Gastroesophageal sphincter (tissue), 4 donors: ENCODE measurements around the gene TSPAN11. TPM values are rescaled to one million over a fixed set of nuclear protein-coding genes. Genes with fewer than 3 reads are reported as not detected.

ENCODE experiments used
- ATAC-seq: fragments of 150-250 bp; one replicate; pipeline ENCODE4 v1.9.1; 2016; ENCODE audit warnings: mild to moderate bottlenecking, moderate library complexity
- H3K27ac ChIP-seq, 4 donors: fragments of 200-600 bp; sonication (generic) in 3 of 4; 1 replicate in 3 of 4; 2 replicates in 1 of 4; pipeline ENCODE4 v1.5.1; 2016 to 2019
- H3K27me3 ChIP-seq: fragments of 200-600 bp; sonication (generic); one replicate; pipeline ENCODE4 v1.5.1; 2019
- H3K36me3 ChIP-seq, 2 donors: fragments of 200-600 bp; sonication (generic); one replicate each; pipeline ENCODE4 v1.5.1; 2019; ENCODE audit warnings: control low read depth in 1 of 2
- H3K4me1 ChIP-seq, 3 donors: fragments of 200-600 bp; sonication (generic); 1 replicate in 2 of 3; 2 replicates in 1 of 3; pipeline ENCODE4 v1.5.1; 2016 to 2019; ENCODE audit warnings: control low read depth in 2 of 3
- H3K4me3 ChIP-seq, 2 donors: fragments of 200-600 bp; sonication (generic); one replicate each; pipeline ENCODE4 v1.5.1; 2019; ENCODE audit warnings: mild to moderate bottlenecking in 1 of 2, moderate library complexity in 1 of 2
- H3K9me3 ChIP-seq, 3 donors: fragments of 200-600 bp; sonication (generic); one replicate each; pipeline ENCODE4 v1.5.1; 2017 to 2019; ENCODE audit warnings: control low read depth in 2 of 3
- CTCF ChIP-seq, 4 experiments: fragments of 200-600 bp in 2 of 4; fragments of 450-650 bp in 2 of 4; sonication (generic) in 1 of 4; IDR thresholded peaks; one replicate each; pipeline ENCODE4 v1.5.1; 2017 to 2019; ENCODE audit warnings: antibody characterized with exemption in 4 of 4, mild to moderate bottlenecking in 2 of 4, moderate library complexity in 2 of 4
- EP300 ChIP-seq: sonication (generic); formaldehyde crosslinking; IDR thresholded peaks from one replicate; pipeline ENCODE4 v1.6.1; 2017; ENCODE audit warnings: antibody characterized with exemption, mild to moderate bottlenecking
- POLR2A ChIP-seq, 2 donors: fragments of 450-650 bp; IDR thresholded peaks; one replicate each; pipeline ENCODE4 v1.6.1; 2017; ENCODE audit warnings: antibody characterized with exemption in 2 of 2, mild to moderate bottlenecking in 2 of 2, moderate library complexity in 1 of 2
- POLR2AphosphoS5 ChIP-seq: sonication (generic); formaldehyde crosslinking; IDR thresholded peaks from one replicate; pipeline ENCODE4 v1.6.1; 2017; ENCODE audit warnings: antibody characterized with exemption
- WGBS, 2 donors: methylation state at CpG; one replicate each; pipeline ENCODE4 v1.1.5; 2018; ENCODE audit warnings: low coverage in 1 of 2; 5-methylcytosine and 5-hydroxymethylcytosine counted together
- total RNA-seq, 4 donors: library from RNA; depleted of rRNA; stranded (reverse); fragments of >200 nt; gene quantifications; one replicate each; pipeline ENCODE4 v1.1.0, GENCODE V29; 2016

TSPAN11 gene
- total RNA-seq, 4 donors from 2014 or later = 4.8 to 15.9 (median 6.5) TPM

GRCh38 chr12:30967026-30967425 lies 40.5 kb downstream of the TSPAN11 start:
- no peak overlapping the region for H3K4me3 ChIP-seq
- ATAC-seq = no peak
- TF ChIP-seq EP300 (no peak), POLR2A (IDR thresholded peaks at IDR 0.05) (no peak), POLR2AphosphoS5 (no peak), CTCF (IDR thresholded peaks at IDR 0.05) (no peak)
- 79 to 95% methylated on average over 2 of the region's 3 CpGs for WGBS, 2 donors
- peaks cover 17% of the 10 kb centered on the region for H3K27me3 ChIP-seq
- peaks cover 0 to 15% (median 0%) of the 10 kb centered on the region in 3 donors for H3K4me1 ChIP-seq
- no peaks in the 10 kb centered on the region for H3K9me3 ChIP-seq
- H3K36me3 ChIP-seq = no peaks in the 10 kb centered on the region
- H3K27ac ChIP-seq = no peak overlapping the region

GRCh38 chr12:30968211-30968610 lies 41.7 kb downstream of the TSPAN11 start:
- Histone ChIP-seq H3K27ac (no peak overlapping the region), H3K36me3 (no peaks in the 10 kb centered on the region), H3K4me3 (no peak overlapping the region), H3K4me1 (peaks cover 0 to 15% (median 0%) of the 10 kb centered on the region in 3 donors), H3K27me3 (peaks cover 28% of the 10 kb centered on the region), H3K9me3 (no peaks in the 10 kb centered on the region)
- no peak for TF ChIP-seq POLR2AphosphoS5
- TF ChIP-seq CTCF (IDR thresholded peaks at IDR 0.05) = no peak
- no peak for TF ChIP-seq EP300
- TF ChIP-seq POLR2A (IDR thresholded peaks at IDR 0.05) = no peak
- WGBS, 2 donors = 47 to 57% methylated on average over 3 to 5 of the region's 5 CpGs
- no peak for ATAC-seq

- WGBS, 2 donors = 87 to 96% methylated on average over 2 to 3 of the region's 3 CpGs
- ATAC-seq = no peak
Measured at GRCh38 chr12:30969006-30969405, 42.5 kb downstream of the TSPAN11 start.

GRCh38 chr12:30969606-30970395 lies 43.3 kb downstream of the TSPAN11 start:
- no peak for ATAC-seq
- H3K27ac ChIP-seq = no peak overlapping the region

More at GRCh38 chr12:30969006-30969405, 42.5 kb downstream of the TSPAN11 start:
- H3K27me3 ChIP-seq = peaks cover 23% of the 10 kb centered on the region
- TF ChIP-seq CTCF (IDR thresholded peaks at IDR 0.05) (no peak), POLR2AphosphoS5 (no peak), EP300 (no peak), POLR2A (IDR thresholded peaks at IDR 0.05) (no peak)
- no peaks in the 10 kb centered on the region for H3K36me3 ChIP-seq
- no peak overlapping the region for H3K4me3 ChIP-seq
- no peak overlapping the region for H3K27ac ChIP-seq
- no peaks in the 10 kb centered on the region for H3K9me3 ChIP-seq
- H3K4me1 ChIP-seq = peaks cover 0 to 15% (median 0%) of the 10 kb centered on the region in 3 donors

More at GRCh38 chr12:30969606-30970395, 43.3 kb downstream of the TSPAN11 start:
- H3K4me1 ChIP-seq = peaks cover 0 to 15% (median 0%) of the 10 kb centered on the region in 3 donors
- H3K9me3 ChIP-seq = no peaks in the 10 kb centered on the region
- TF ChIP-seq CTCF (IDR thresholded peaks at IDR 0.05) (no peak), POLR2AphosphoS5 (no peak), EP300 (no peak), POLR2A (IDR thresholded peaks at IDR 0.05) (no peak)
- 69 to 72% methylated on average over 3 to 4 of the region's 5 CpGs for WGBS, 2 donors
- no peak overlapping the region for H3K4me3 ChIP-seq
- H3K27me3 ChIP-seq = peaks cover 25% of the 10 kb centered on the region
- H3K36me3 ChIP-seq = no peaks in the 10 kb centered on the region
